KBM-7 (cell line): ENCODE results near the gene TP63.

Source experiments
- DNase-seq: peaks from one replicate; pipeline ENCODE4 v3.0.0-alpha.2; 2015
- in situ Hi-C: fragments of 300-500 bp; cut with MboI; formaldehyde crosslinking; loops from 2 replicates; pipeline ENCODE4 v1.14.3; 2020; ENCODE audit warnings: low sequenced_read_pairs, low pct_unique_long_range_greater_than_20kb, mixed read lengths

The TP63 gene

GRCh38 chr3:189833996-189834395 is 202.8 kb downstream of the TP63 start:
- no peak for DNase-seq
- in situ Hi-C loops, result no loop called here

- in situ Hi-C loops, result no loop called here
- no peak for DNase-seq
Observed at GRCh38 chr3:189834462-189834861, 203.3 kb downstream of the TP63 start.

GRCh38 chr3:189836795-189837194 is 205.6 kb downstream of the TP63 start:
- in situ Hi-C loops, result no loop called here
- DNase-seq, result no peak

GRCh38 chr3:189838291-189838690 is 207.1 kb downstream of the TP63 start:
- in situ Hi-C loops, result no loop called here
- DNase-seq, result no peak

GRCh38 chr3:189839576-189839975 is 208.4 kb downstream of the TP63 start:
- no peak for DNase-seq
- in situ Hi-C loops, result no loop called here

- in situ Hi-C loops, result no loop called here
- no peak for DNase-seq
Observed at GRCh38 chr3:189841473-189842205, 210.4 kb downstream of the TP63 start.

GRCh38 chr3:189842681-189843602 is 211.8 kb downstream of the TP63 start:
- no peak for DNase-seq
- in situ Hi-C loops, result no loop called here

DNA sequence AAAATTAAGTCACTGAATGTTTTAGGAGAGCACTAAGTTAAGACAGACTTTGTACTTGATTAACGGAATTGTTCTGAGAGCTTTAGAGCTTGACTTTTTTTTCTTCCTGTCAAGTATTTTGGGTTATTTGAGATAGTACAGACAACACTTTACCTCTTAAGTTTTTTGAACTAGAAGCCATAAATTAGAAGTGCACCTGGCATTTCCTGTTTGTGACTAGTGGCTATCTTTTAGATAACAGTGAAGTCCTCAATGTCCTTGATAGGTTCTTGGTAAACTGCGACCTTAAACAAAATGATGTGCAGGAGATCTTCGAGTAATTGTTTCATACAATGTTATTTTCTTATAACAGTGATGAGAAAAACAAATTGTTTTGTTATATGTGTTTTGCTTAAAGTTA is 213.9 kb downstream of the TP63 start:
- in situ Hi-C loops, result no loop called here
- no peak for DNase-seq

GRCh38 chr3:189848395-189849040 is 217.3 kb downstream of the TP63 start:
- DNase-seq, result no peak
- in situ Hi-C loops, result no loop called here

- in situ Hi-C loops, result no loop called here
- DNase-seq, result no peak
Observed at GRCh38 chr3:189849262-189849661, 218.1 kb downstream of the TP63 start.

DNA sequence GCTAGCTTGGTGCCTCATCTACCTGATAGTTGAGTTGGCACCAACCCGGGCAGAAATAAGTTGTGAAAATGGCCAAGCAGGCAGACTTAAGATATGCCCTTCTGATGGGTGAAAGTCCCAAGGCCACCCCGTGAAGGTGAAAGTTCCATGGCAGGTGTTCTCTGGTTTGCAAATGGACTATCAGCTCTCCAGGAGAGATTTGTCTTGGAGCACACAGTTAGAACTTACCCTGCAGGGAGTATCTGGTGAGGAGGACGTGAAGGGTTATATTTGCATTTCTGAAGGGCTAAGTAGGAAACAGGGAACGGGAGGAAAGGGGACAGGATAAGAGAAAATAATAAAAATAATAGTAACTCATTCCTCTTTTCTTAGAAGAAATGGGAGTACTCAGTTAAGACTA is 220.5 kb downstream of the TP63 start:
- in situ Hi-C loops, result no loop called here

GRCh38 chr3:189853906-189854305 is 222.7 kb downstream of the TP63 start:
- DNase-seq, result no peak
- in situ Hi-C loops, result no loop called here

More for the DNA sequence above, 220.5 kb downstream of the TP63 start:
- no peak for DNase-seq

DNA sequence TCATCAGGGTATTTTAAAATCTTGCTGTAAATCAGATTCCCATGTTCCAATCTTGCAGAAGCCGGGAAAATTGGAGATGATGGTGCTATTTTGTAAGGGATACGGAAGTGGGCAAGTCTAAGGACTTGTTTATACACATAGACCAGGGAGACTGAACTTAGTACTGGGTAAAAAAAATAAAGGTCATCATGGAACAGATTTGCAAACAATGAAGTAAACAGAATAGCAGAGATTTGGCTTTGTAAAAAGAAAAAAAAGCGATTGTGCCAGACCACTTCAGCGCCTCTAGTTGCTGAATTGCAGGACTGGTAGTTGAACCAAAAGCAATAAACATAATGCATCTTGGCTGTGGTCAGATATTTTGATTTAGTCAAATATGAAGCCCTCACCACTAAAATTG is 229.1 kb downstream of the TP63 start:
- in situ Hi-C loops, result no loop called here
- DNase-seq, result no peak

DNA sequence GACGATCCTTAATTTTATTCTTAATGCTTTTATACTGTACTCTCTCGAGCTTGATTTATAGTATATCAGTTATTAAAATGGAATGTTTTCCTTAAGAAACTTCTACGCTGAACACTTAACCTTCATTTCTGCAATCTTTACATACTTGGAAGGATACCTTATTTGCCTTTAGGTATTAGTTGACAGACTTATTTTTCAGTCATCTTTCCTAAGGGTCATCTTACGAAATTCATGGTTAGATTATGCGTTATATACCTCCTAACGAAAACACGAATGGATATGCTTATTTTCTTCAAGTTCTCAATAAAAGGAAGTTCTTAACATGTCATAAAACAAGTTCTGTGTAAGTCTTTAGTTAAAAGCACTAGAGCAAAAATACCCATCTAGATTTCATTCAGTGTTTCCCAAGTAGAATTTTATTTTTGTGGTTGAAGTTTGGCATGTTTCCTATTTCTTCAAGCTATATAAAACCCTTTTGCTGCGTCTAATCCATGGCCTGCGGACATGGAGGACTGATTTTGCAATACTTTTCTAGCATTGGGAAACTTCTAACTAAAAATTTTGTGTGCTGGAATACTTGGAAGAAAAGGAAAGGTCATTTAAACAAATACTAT is 231.3 kb downstream of the TP63 start:
- in situ Hi-C loops, result no loop called here
- no peak for DNase-seq

GRCh38 chr3:189863031-189863430 is 231.8 kb downstream of the TP63 start:
- no peak for DNase-seq
- in situ Hi-C loops, result no loop called here

GRCh38 chr3:189868061-189868460 is 236.9 kb downstream of the TP63 start:
- in situ Hi-C loops, result no loop called here

GRCh38 chr3:189869165-189869564 is 238.0 kb downstream of the TP63 start:
- in situ Hi-C loops, result no loop called here
- DNase-seq, result no peak

More at GRCh38 chr3:189868061-189868460, 236.9 kb downstream of the TP63 start:
- DNase-seq, result no peak

DNA sequence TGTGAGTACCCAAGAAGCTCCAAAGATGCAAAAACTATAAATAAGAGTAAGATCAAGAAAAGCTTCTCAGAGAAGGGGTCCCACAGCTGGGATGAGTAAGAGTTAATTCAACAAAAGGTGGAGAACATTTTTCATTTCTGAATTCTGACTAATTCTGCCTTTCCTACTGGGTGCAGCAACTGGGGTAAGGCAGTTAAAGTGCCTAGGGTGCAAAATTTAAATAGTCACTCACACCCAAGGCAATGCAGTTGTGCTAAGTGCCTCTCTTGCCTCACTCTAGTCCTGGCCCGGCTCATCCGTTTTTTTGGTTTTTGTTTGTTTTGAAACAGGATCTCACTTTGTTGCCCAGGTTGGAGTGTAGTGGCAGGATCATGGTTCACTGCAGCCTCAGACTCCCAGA is 240.2 kb downstream of the TP63 start:
- in situ Hi-C loops, result no loop called here
- no peak for DNase-seq

GRCh38 chr3:189883113-189883753 is 252.0 kb downstream of the TP63 start:
- in situ Hi-C loops, result no loop called here
- DNase-seq, result no peak
